Brain pericyte (primary cell): ENCODE results near the gene RILP.

Experiments used
- DNase-seq: peaks from one replicate; pipeline ENCODE4 v3.0.0-alpha.2; 2012; ENCODE audit warnings: low read depth, low spot score

Gene RILP

GRCh38 chr17:1629504-1630310, 20.0 kb downstream of the RILP start:
- no peak for DNase-seq

- DNase-seq, result peak; percentile 48
These were observed 20.7 kb downstream of the RILP start for GRCh38 chr17:1628856-1629503.

GRCh38 chr17:1627982-1628855, 21.4 kb downstream of the RILP start, which contains the start of gene SLC43A2:
Gene SLC43A2 (minus strand): TSS chr17:1628834. CDS start chr17:1627874, 960 bp downstream.
- DNase-seq, result no peak

- no peak for DNase-seq
These were observed 22.3 kb downstream of the RILP start for GRCh38 chr17:1627182-1627981.

- DNase-seq, result no peak
These were observed 23.3 kb downstream of the RILP start for GRCh38 chr17:1626333-1626732.

DNA sequence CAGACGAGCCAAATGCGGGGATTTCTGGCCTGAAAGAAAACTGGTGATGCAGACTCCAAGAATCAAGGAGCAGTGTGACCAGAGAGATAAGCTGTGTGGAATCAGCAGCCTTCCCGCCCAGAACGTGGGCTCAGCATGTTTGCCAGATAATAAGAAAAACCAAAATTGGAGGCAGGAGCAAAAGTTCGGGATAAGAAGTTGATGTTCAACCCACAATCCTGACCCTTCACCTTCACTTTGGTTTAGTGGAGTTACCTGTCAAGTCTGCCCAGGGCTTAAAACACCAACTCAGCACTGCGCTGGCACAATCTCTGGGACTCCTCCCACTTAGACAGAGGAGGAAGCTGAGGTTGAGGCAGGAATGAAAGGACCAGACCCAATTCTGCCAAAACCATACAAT, 24.1 kb downstream of the RILP start:
- DNase-seq, result no peak

DNA sequence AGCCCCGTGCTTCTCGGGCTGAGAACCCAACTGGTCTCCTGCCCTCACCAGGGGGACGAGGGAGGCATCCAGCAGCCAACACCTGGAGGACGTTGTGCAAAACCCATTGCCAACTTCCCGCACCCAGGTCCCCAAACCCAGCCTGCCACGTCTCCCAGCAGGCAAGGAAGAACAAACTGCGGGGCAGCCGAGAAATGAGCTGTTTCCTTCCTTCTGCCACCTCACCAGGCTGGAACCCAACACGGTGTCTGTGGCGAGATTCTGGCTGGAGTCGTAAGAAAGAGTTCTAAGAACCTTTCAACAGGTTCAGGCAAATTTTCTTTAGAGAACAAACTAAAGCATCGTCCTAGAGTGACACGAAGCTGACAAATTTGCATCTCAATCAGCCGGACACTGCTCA, 24.6 kb downstream of the RILP start:
- DNase-seq, result no peak

- no peak for DNase-seq
These were observed 25.0 kb downstream of the RILP start for GRCh38 chr17:1624650-1625049.

- no peak for DNase-seq
These were observed 26.5 kb downstream of the RILP start for GRCh38 chr17:1623057-1623630.

- no peak for DNase-seq
These were observed 28.3 kb downstream of the RILP start for GRCh38 chr17:1621273-1621954.

DNA sequence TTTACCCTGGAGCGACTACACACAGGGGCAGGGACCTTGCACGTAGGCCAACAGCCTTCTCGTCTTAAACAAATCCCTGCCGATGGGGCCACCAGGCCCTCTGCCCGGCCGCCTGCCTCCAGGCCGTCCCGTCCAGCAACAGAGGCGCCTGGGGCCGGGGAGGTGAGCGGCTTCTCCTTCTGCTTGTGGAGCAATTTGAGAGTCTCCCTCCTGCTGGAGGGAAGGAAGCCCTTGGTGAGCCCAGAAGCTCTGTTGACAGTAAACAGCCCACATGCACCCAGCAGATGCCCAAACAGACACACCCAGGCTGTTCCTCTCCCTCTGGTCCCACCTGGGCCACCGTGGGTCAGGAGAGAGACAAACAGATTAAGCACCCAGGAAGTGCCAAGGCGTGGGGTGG, 29.2 kb downstream of the RILP start:
- DNase-seq, result no peak

GRCh38 chr17:1617620-1618174, 32.0 kb downstream of the RILP start:
- DNase-seq, result no peak

DNA sequence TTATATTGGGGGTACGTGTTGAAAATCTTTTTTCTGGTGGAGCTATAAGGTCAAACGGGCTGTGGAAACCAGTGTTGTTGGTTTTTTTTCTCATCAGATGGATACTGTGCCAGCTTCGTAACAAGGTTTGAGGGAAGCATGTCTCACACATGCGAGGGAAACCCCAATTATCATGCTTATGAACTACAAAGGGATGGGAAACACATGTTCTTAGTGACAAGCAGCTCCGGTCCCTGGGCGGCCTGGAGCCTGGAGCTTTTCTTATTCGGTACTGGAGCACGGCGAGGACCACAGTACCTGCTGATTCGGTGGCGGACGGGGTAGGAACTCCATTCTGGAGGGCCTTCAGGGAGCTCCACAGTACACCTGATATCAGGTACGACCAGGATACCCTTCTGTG, 33.6 kb downstream of the RILP start:
- DNase-seq, result no peak

GRCh38 chr17:1612400-1612799, 37.3 kb downstream of the RILP start:
- no peak for DNase-seq

- no peak for DNase-seq
These were observed 38.0 kb downstream of the RILP start for GRCh38 chr17:1611715-1612114.

GRCh38 chr17:1608676-1609075, 41.0 kb downstream of the RILP start:
- no peak for DNase-seq

DNA sequence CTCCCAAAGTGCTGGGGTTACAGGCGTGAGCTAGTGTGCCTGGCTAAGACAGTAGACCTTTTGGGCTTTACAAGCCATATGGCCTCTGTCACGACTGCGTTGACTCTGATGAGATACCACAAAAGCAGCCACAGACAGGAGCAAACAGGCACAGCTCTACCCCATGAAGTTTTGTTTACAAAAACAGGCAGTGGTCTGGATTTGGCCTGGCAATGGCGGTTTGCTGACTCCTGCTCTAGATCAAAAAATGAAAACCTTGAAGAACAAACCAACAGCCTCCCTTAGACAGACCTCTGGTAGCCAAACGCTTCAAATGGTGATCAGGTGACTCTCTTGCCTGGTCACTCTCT, 41.7 kb downstream of the RILP start:
- no peak for DNase-seq

DNA sequence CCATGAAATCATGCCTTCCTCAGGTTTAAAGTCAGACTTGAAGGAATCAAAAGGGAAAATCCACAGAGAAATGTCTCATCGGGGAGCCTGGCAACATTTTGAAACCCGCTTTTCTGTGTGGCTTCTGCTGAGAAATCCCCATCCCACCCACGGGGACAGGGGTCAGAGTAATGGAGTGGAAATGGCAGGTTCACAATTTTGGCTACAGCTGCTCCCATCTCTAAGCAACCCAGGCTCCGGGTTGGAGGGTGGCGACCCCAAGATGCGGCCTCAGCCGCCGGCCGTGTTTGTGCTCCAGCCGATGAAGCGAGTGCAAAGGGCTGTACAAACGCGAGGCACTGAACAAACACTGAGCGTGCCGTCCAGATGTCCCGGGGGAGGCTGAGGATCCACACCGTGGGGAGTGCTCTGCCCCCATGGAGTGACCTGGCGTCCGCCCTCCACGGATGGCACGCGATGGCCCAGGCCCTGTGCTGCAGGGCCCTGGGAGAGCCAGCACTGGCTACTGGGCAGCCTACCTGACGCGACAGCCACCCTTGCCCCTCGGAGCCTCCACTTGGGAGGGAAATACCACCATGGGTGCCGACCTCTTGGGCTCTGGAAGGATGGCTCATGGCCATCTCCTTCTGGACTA, 43.2 kb downstream of the RILP start:
- DNase-seq, result no peak

GRCh38 chr17:1605681-1606351, 43.9 kb downstream of the RILP start:
- DNase-seq, result no peak
